GM21619 (cell line): ENCODE data around the gene NNMT.
"Not testable (repeated sequence)": the region's sequence is repeated elsewhere in the genome, so short reads cannot be mapped to it uniquely, and the experiment has no call there.

Experiments
- ATAC-seq: cut with Tn5 transposase; IDR thresholded peaks from one replicate; pipeline ENCODE4 v1.9.1; 2021; ENCODE audit not compliant: unreplicated experiment

The NNMT gene

GRCh38 chr11:114307524-114308203 lies 11.5 kb downstream of the NNMT start:
- no peak for ATAC-seq

DNA sequence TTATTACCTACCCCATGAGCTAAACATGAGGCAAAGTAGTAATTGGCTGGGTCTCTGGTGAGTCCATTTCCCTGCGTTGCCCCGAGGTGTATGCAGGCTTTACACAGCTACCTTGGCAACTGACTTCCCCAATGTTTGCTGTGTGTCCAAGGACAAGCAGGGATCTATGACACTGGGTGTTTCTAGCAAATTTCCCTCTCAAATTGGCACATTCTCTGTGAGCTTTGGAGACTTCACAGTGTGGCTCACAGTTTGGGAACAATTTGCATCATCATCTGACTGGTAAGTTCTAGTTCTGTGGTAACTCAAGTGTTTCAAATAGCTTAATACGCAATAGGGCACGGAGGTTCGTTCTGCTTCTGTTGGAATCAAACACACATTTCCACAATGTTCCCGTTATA lies 12.5 kb downstream of the NNMT start:
- no peak for ATAC-seq

DNA sequence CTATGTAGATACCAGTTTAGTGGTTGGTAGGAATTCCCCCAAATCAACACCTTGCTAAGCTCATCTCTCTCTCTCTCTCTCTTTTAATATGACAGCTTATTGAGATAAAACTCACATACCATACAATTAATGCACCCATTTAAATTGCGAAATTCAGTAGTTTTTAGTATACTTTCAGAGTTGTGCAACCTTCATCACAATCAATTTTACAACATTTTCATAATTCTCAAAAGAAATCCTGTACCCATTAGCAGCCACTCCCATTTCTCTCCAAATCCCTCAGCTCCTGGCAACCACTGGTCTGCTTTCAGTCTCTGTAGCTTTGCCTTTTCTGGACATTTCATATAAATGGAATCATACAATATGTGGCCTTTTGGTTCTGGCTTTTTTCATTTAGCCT lies 13.3 kb downstream of the NNMT start:
- no peak for ATAC-seq

- ATAC-seq: no peak
These were observed 13.9 kb downstream of the NNMT start for GRCh38 chr11:114310095-114310494.

DNA sequence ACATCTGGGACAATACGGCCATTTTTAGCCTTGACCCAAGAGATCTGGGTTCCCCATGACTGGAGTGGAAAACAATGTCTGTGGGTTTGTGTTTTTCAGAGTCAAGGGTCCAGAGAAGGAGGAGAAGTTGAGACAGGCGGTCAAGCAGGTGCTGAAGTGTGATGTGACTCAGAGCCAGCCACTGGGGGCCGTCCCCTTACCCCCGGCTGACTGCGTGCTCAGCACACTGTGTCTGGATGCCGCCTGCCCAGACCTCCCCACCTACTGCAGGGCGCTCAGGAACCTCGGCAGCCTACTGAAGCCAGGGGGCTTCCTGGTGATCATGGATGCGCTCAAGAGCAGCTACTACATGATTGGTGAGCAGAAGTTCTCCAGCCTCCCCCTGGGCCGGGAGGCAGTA lies 15.7 kb downstream of the NNMT start:
- ATAC-seq: no peak

DNA sequence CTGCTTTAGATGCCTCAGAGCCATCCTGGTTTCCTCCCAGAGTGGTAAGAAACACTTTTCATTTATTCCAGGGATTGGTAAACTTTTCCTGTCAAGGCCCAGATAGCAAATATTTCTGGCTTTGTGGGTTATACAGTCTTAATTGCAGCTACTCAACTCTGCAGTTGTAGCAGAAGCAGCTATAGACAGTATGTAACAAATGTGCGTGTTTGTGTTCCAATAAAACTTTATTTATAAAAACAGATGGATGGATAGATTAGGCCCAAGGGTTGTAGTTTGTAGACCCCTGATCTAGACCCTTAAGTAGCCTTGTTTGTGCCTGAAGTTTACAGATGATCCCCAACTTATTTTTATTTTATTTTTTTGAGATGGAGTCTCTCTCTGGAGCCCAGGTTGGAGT lies 17.9 kb downstream of the NNMT start:
- no peak for ATAC-seq

DNA sequence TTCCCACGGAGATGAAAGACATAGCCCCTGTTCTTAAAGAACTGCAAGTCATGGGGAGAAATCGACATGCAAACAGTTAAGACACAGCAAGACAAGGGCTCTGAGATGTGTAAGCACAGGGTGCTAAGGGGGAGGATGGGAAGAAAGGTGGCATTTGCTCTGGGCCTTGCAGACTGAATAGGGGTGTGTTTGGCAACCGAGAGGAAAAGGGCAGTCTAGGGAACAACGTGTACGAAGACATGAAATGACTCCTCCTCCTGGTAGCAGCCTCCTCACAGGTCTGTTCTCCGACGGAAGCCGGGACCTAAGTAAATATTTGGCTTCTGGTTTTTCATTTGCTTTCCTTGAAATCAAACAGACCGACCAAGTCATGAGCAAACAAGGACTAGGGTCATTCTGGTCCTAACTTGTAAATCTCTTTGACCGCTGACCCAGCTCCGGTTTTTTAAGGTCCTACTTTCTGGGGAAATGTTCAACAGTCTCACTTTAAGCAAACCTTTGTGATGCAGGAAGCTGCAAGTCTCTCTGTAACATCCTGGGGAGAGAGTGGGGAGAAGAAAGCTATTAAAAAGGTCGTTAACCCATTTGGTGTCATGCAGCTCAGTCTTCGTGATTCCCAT lies 19.7 kb downstream of the NNMT start:
- no peak for ATAC-seq

DNA sequence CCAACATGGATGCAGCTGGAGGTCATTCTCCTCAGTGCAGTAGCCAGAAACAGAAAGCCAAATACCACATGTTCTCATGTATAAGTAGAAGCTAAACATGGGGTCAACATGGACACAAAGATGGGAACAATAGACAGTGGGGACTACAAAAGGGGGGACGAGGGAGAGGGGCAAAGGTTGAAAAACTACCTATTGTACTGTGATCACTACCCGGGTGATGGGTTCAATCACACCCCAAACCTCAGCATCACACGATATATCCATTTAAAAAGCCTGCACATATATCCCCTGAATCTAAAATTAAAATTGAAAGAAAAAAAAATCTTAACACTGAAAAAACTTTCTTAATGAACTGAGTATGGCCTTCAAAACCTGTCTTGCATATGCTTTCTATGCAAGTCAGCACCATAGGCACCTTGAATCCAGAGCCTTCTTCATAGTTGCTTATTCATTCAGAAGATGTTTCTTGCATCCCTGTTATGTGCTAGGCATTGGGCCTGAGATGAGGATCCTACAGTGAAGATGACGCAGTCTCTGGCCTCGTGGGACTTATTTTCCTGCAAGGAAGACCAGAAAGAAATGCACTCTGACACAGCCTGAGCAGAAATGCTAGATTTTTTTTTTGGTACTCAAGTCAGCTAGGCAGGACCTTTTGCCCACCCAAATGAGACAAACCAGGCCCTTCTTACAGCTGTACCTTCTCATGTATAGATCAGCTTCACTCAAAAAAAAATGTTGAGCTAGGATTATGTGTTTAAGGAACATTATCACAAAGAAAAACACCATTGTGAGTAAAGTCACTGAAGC lies 21.0 kb downstream of the NNMT start:
- no peak for ATAC-seq

DNA sequence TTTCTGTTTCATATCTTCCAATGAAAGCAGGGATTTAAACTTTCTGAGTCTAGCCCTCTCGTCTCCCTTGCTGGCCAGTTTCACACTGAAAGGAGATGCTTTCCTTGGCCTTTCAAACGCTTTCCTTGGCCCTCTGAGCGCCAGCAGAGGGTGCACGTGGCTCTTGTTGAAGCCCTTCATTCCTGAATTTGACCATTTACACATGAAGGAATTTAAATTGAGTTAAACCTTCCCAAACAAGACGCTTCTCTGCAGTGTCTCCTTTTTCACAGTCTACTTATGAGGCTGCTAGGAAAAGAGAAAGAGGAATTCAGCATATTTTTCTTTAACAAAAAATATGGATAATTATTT lies 21.6 kb downstream of the NNMT start:
- no peak for ATAC-seq

- ATAC-seq: no peak
These were observed 22.2 kb downstream of the NNMT start for GRCh38 chr11:114318361-114318760.

GRCh38 chr11:114319716-114320328 lies 23.6 kb downstream of the NNMT start:
- ATAC-seq: no peak

DNA sequence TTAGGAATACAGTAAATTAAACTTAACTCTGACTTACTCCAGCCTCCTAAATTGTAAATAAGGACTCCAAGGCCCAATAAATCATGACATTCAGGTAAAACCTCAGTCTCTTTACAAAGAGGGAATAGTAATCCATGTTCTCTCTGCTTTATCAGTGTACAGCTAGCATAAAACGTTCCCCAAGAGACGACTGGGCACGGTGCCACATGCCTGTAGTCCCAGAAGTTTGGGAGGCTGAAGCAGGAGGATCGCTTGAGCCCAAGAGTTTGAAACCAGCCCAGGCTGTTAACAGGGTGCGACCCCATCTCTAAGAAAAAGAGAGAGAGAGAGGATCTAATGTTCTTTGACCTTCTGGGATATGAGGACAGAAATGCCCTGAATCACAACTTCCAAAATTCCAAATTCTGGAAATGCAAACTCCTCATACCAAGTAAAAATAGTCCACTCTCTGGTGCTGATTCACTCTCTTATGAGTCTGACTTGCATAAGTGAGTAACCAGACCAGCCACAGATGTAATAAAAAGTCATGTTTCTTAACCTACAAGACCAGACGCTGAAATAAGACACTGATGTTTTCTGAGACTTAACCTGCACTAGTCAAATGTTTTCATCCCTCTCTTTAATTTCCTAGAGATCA lies 25.5 kb downstream of the NNMT start:
- ATAC-seq: no peak

DNA sequence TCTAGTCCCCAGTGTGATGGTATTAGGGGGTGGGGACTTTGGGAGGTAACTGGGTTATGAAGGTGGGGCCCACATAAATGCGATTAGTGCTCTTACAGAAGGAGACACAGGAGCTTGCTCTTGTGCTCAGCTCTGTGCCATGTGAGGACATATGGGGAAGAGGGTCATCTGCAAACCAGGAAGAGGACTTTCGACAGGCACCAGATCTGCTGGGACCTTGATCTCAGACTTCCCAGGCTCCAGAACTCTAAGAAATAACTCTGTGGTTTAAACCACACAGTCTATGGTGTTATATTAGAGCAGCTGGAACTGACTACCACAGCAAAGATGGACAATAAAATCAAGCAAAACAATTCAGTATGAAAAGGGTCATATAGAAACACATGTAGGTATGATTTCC lies 26.7 kb downstream of the NNMT start:
- ATAC-seq: no peak

DNA sequence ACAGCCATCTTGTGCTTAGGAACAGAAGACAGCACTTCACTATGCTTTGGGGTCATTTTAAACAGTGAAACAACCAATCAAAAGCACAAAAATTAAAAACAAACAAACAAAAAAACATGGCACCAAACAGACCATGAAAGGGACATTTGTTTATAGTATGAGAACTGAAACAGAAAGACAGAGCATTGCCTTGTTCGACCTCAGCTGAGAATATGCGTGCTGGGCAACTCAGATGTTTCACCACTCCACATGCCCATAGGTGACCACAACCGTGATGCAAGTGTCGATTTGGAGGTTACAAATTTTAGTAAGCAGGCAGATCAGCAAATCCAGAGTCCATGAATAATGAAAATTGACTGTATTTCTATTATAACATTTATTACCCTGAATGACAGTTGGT lies 30.0 kb downstream of the NNMT start:
- ATAC-seq: no peak

DNA sequence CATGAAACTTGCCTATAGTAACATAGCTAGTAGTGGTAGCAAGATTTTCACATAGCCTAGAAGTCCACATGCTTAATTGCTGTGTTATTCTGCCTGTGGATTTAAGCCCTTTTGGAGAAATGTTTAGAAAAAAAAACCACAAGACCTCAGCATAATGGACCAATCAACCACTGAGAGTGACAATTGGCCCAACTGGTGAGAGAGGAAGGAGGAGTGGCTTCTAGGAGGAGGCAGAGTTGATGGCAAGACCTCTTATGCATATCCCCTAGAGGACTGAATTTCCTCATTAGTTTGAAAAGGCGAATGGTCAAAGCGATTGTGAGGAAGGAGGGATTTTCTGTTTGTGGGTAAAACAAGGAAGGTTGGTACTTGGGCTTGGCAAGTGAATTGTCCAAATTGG lies 30.6 kb downstream of the NNMT start:
- ATAC-seq: no peak

DNA sequence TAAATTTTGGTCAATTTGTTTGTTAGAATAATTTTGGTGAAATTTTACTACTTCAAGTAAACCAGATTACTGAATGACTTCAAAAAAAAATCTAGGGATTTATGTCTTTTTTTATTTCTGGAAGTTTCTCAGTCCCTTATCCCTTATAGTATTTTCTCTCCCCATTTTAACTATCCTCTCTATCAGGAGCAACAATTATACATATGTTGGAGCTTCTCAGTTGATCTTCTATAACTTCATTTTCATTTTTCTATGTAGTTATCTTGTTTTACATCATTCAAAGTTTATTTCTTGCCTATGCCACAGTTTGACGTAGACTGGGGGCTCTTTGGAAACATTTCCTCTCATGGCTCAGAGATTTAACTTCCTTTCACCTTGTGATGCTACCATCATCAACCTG lies 34.2 kb downstream of the NNMT start:
- ATAC-seq: no peak

DNA sequence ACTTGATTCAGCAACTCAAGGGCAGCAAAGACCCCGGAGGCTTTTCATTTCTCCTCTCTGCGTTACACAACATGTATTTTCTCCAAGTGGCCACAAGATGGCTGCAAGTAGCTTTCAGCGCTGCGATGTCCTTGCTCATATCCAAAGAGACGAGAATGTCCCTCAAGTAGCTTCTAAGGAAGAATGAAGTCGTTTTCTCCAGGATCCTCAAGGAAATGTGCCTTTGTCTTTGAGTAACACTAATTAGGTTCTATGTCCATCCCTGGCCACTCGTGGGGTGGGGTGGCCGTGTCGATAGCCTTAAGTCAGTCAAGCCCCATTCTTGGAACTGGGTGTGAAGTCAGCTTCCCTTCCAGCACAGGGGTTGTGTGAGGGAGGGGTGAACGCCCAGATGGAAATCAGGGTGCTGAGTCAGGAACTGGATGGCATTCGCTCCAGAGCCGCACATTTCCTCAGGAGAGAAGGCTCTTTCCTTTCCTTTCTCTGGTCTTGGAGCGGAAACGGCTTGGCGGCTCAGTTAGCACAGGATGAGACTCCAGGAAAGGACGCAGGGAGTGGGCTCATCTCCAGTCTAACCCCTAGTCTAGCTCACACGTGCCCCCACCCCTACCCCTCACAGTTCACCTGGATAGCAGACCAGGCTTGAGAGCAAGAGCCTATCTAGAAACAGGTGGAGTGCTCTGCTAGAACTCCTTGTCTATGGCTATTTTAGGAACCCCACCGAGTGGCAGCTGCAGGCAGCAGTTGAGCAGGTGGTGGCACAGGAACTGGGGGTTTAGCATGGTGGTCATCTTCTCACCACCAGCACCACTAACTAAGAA lies 44.3 kb downstream of the NNMT start:
- no peak for ATAC-seq

DNA sequence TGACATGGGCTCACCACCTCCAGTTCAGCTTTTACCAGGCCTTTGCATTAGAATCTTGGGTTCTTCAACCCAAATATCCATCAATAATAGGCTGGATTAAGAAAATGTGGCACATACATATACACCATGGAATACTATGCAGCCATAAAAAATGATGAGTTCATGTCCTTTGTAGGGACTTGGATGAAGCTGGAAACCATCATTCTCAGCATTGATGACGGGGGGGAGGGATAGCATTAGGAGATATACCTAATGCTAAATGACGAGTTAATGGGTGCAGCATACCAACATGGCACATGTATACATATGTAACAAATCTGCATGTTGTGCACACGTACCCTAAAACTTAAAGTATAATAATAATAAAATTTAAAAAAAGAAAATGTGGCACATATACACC lies 45.5 kb downstream of the NNMT start:
- ATAC-seq: not testable (repeated sequence)

DNA sequence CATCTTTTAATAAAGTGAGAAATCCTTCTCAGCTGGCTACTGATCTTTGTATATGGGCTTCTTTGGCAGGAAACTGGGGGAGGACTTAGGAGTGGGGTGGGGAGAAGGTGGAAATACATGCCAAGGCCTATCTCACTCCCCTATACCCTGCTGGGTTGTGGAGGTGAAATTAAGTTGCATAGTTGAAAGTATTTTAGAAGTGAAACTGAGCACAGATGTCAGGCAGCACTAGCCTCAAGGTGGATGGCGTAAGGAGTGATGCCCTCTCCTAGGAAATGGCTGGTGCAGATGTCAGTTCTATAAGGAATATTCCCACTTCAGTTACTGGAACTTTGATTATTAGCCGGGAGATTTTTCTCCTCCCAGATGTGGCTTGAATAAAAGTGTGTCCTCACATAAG lies 46.3 kb downstream of the NNMT start:
- no peak for ATAC-seq

DNA sequence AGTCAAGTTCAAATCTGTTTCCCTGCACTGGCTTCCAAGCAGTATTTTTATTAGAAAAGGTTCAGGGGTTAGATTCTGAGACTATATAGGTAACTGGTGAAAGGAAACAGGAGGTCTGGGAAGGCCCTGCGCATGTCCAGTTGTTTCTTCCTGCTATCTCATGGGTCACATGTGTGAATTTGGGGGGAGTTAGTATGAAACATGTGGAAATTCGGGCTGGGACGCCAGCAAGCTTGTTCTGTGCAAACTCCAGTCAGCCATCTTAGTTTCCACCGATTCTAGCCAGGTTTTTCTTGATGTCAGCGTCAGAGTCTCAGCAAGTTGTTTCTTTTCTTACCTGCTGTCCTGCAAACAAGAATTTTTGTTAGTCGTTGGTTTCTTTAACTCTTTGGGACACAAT lies 46.8 kb downstream of the NNMT start:
- no peak for ATAC-seq

DNA sequence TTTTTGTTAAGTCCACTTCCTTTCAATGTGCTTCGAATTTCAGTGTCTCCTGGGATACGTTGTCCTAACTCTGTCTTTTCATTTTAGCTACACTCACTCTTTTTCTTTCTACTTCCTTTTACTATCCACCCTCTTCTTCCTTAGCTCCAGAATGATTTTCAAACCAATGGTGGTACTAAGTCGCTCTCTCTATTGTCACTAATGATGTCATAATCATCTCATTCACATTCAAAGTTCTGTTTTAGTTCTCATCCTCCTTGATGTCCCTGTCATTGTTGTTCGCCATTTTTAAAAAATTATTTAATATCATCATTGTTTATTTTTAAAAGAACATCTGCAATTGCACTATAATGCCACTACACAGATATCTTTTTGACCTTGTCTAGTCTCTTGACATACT lies 47.3 kb downstream of the NNMT start:
- ATAC-seq: no peak
